Endothelial cell of umbilical vein (primary cell): ENCODE measurements around the gene SPRED3.
"Not testable (repeated sequence)": the region's sequence is repeated elsewhere in the genome, so short reads cannot be mapped to it uniquely, and the experiment has no call there.

Source experiments
- FOS ChIP-seq: IDR thresholded peaks from 2 replicates; pipeline ENCODE4 v1.6.1; 2011; ENCODE audit warnings: mild to moderate bottlenecking, low read length, moderate library complexity, borderline replicate concordance; ENCODE audit not compliant: insufficient read depth
- POLR2A ChIP-seq: IDR thresholded peaks from 2 replicates; pipeline ENCODE4 v1.6.1; 2012; ENCODE audit warnings: low read depth, mild to moderate bottlenecking, control low read depth, low read length
- POLR2AphosphoS5 ChIP-seq: IDR thresholded peaks from 2 replicates; pipeline ENCODE4 v1.6.1; 2012; ENCODE audit warnings: low read depth, mild to moderate bottlenecking, control low read depth, low read length, moderate library complexity; ENCODE audit not compliant: insufficient read depth
- TF ChIP-seq, protein P1 (sequence below): IDR thresholded peaks from 2 replicates; pipeline ENCODE4 v1.6.1; 2011; ENCODE audit not compliant: insufficient read depth, insufficient read length
- TF ChIP-seq, protein P2 (sequence below), 2 donors: IDR thresholded peaks; 1 replicate in 1 of 2; 2 replicates in 1 of 2; pipeline ENCODE4 v1.5.1; 2011; ENCODE audit warnings: low read length in 2 of 2, mild to moderate bottlenecking in 2 of 2, moderate library complexity in 2 of 2, control low read depth in 1 of 2, inconsistent platforms in 1 of 2, low read depth in 1 of 2; ENCODE audit not compliant: insufficient read depth in 1 of 2; ENCODE audit errors: extremely low read depth in 1 of 2

DNA sequence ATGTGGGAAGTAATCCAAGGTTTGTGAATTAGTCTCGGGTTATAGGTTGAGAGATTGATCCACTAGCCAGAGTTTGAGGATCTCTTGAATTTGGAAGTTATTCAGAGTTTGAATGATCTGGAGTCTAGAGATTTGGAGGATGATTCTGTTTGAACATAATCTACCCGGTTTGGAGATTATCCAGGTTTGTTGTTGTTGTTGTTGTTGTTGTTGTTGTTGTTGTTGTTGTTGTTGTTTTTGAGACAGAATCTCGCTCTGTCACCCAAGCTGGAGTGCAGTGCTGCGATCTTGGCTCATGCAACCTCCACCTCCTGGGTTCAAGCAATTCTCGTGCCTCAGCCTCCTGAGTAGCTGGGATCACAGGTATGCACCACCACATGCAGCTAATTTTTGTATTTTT, 23.4 kb downstream of the SPRED3 start:
- TF ChIP-seq, protein P1, sequence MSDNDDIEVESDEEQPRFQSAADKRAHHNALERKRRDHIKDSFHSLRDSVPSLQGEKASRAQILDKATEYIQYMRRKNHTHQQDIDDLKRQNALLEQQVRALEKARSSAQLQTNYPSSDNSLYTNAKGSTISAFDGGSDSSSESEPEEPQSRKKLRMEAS = not testable (repeated sequence)
- TF ChIP-seq POLR2A, POLR2AphosphoS5, FOS: not testable (repeated sequence)
- TF ChIP-seq, protein P2, sequence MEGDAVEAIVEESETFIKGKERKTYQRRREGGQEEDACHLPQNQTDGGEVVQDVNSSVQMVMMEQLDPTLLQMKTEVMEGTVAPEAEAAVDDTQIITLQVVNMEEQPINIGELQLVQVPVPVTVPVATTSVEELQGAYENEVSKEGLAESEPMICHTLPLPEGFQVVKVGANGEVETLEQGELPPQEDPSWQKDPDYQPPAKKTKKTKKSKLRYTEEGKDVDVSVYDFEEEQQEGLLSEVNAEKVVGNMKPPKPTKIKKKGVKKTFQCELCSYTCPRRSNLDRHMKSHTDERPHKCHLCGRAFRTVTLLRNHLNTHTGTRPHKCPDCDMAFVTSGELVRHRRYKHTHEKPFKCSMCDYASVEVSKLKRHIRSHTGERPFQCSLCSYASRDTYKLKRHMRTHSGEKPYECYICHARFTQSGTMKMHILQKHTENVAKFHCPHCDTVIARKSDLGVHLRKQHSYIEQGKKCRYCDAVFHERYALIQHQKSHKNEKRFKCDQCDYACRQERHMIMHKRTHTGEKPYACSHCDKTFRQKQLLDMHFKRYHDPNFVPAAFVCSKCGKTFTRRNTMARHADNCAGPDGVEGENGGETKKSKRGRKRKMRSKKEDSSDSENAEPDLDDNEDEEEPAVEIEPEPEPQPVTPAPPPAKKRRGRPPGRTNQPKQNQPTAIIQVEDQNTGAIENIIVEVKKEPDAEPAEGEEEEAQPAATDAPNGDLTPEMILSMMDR (IDR thresholded peaks at IDR 0.05; ENCODE audit: extremely low read depth in 1 of 2, insufficient read depth in 1 of 2, low read depth in 1 of 2, low read length in 2 of 2) = not testable (repeated sequence)
